Natural killer cell (primary cell): ENCODE results near the gene DSCAML1. TPM values are rescaled to one million over a fixed set of nuclear protein-coding genes. Genes with fewer than 3 reads are reported as not detected.

Experiments used
- ATAC-seq, 3 donors: fragments of 150-1000 bp in 2 of 3; fragments of 200-7000 bp in 1 of 3; cut with Tn5 transposase; 1 replicate in 1 of 3; 2 replicates in 2 of 3; pipeline ENCODE4 v1.10.0; 2021; ENCODE audit warnings: mild to moderate bottlenecking in 2 of 3, moderate library complexity in 2 of 3
- DNase-seq, 2 donors: peaks; one replicate each; pipeline versions ENCODE4 v3.0.0 to v3.0.0-alpha.2; 2013 to 2021; ENCODE audit warnings: mixed read lengths in 1 of 2
- H3K27ac ChIP-seq: one replicate; pipeline ENCODE4 v1.5.1; 2013; ENCODE audit warnings: mild to moderate bottlenecking, low read length
- H3K27me3 ChIP-seq: one replicate; pipeline ENCODE4 v1.6.1; 2013; ENCODE audit warnings: low read length; ENCODE audit not compliant: control insufficient read depth, insufficient read depth
- H3K36me3 ChIP-seq: one replicate; pipeline ENCODE4 v1.6.1; 2013; ENCODE audit warnings: low read length; ENCODE audit not compliant: control insufficient read depth, insufficient read depth
- H3K4me1 ChIP-seq: one replicate; pipeline ENCODE4 v1.6.1; 2013; ENCODE audit warnings: low read length; ENCODE audit not compliant: control insufficient read depth, insufficient read depth
- H3K4me3 ChIP-seq: one replicate; pipeline ENCODE4 v1.5.1; 2013; ENCODE audit warnings: low read length
- H3K9me3 ChIP-seq: one replicate; pipeline ENCODE4 v1.6.1; 2013; ENCODE audit warnings: low read length; ENCODE audit not compliant: control insufficient read depth, insufficient read depth
- H3K27ac Mint-ChIP-seq, 2 donors: one replicate each; pipeline ENCODE4 v1.8.0; 2022; ENCODE audit warnings: mild to moderate bottlenecking in 2 of 2, mixed read lengths in 2 of 2, moderate library complexity in 1 of 2
- H3K27me3 Mint-ChIP-seq, 2 donors: one replicate each; pipeline ENCODE4 v1.8.0; 2022; ENCODE audit warnings: low read depth in 2 of 2, mixed read lengths in 2 of 2
- H3K36me3 Mint-ChIP-seq: one replicate; pipeline ENCODE4 v1.8.0; 2022; ENCODE audit warnings: mixed read lengths
- H3K4me1 Mint-ChIP-seq, 2 donors: one replicate each; pipeline ENCODE4 v1.8.0; 2022; ENCODE audit warnings: mixed read lengths in 2 of 2
- H3K4me3 Mint-ChIP-seq: one replicate; pipeline ENCODE4 v1.8.0; 2022; ENCODE audit warnings: mild to moderate bottlenecking, moderate library complexity, mixed read lengths
- H3K9me3 Mint-ChIP-seq, 2 donors: one replicate each; pipeline ENCODE4 v1.8.0; 2022; ENCODE audit warnings: mixed read lengths in 2 of 2
- WGBS: methylation state at CpG from one replicate; pipeline ENCODE4 v1.1.7; 2013; ENCODE audit warnings: missing lambda C conversion rate; ENCODE audit not compliant: insufficient coverage; 5-methylcytosine and 5-hydroxymethylcytosine counted together
- intact Hi-C: fragments of 100-400 bp; cut with micrococcal nuclease; formaldehyde crosslinking; loops from one replicate; pipeline ENCODE4 v1.14.2; 2022
- total RNA-seq, 4 donors: library from RNA; stranded (reverse); fragments of 120-200 nt in 1 of 4; gene quantifications; one replicate each; pipeline versions ENCODE4 v1.2.3 to v1.2.4, GENCODE V29; 2013 to 2022
- TF ChIP-seq, protein P1 (sequence below): fragments of 200-600 bp; IDR thresholded peaks from one replicate; pipeline ENCODE4 v1.8.0; 2022; ENCODE audit warnings: antibody characterized with exemption

The DSCAML1 gene
- total RNA-seq, 3 donors from 2014 or later (not counting 1 experiment from before 2014, with no cell fraction given) = 0.66 TPM; not detected in 2

DNA sequence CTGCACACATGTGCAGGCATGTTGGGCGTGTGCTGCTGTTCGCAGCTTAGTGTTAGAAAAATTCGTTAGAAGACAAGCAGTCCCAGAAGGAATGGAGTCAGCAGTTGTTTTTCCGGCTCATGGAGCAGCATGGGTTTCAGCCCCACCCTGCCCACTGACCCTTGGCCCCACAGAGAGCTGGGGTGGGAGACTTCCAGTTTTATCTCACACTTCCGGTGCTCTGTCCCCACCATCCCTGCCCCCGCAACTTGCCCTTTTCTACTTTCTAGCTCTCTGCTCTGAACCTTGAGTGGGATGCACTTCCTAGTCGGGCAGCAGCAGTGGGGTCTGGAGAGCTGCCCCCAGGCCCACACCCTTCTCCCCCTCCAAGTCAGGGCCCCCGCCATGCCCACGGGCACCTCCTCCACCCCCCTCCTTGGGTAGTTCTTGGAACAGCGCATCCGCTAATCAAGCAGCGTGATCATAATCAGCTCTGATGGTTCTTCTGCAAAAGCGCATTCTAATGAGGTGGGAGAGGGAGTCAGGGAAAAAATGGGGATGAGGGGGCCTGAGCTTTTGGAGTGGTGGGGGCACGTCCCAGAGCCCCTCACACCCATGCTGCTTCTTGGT, 285.0 kb downstream of the DSCAML1 start:
- H3K27me3 Mint-ChIP-seq = peaks cover 0 to 7% of the 10 kb centered on the region in 2 donors
- ATAC-seq (no peak), DNase-seq (no peak)
- intact Hi-C loops = no loop called here
- H3K9me3 ChIP-seq = no peaks in the 10 kb centered on the region
- H3K36me3 Mint-ChIP-seq = no peaks in the 10 kb centered on the region
- H3K4me1 Mint-ChIP-seq = no peaks in the 10 kb centered on the region
- TF ChIP-seq, protein P1, sequence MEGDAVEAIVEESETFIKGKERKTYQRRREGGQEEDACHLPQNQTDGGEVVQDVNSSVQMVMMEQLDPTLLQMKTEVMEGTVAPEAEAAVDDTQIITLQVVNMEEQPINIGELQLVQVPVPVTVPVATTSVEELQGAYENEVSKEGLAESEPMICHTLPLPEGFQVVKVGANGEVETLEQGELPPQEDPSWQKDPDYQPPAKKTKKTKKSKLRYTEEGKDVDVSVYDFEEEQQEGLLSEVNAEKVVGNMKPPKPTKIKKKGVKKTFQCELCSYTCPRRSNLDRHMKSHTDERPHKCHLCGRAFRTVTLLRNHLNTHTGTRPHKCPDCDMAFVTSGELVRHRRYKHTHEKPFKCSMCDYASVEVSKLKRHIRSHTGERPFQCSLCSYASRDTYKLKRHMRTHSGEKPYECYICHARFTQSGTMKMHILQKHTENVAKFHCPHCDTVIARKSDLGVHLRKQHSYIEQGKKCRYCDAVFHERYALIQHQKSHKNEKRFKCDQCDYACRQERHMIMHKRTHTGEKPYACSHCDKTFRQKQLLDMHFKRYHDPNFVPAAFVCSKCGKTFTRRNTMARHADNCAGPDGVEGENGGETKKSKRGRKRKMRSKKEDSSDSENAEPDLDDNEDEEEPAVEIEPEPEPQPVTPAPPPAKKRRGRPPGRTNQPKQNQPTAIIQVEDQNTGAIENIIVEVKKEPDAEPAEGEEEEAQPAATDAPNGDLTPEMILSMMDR = no peak
- H3K4me3 Mint-ChIP-seq = no peak overlapping the region
- no peaks in the 10 kb centered on the region for H3K9me3 Mint-ChIP-seq
- H3K36me3 ChIP-seq = no peaks in the 10 kb centered on the region
- H3K27ac ChIP-seq = no peak overlapping the region
- 77% methylated on average over 11 of the region's 14 CpGs for WGBS
- H3K4me1 ChIP-seq = no peaks in the 10 kb centered on the region
- H3K27ac Mint-ChIP-seq = no peak overlapping the region
- no peaks in the 10 kb centered on the region for H3K27me3 ChIP-seq
- H3K4me3 ChIP-seq = no peak overlapping the region

DNA sequence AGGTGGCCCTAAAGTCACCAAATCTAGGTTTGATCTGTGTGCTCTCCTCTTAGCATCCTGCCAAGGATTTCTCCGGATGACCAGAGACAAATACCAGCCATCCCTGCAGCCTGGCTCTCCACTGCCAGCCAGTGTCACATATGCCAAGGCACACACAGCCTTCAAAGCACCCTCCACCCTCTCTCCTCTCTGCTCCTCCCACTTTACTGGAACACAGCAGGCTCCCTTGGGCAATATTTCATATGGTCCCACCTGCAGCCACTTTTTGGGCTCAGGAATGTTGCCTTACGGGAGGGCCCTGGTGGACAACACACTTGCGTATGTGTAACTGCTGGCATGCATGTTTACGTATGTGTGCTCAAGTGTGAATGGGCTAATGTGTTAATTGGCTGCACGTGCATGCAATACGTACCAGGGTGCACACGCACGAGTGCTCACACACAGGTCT, 285.5 kb downstream of the DSCAML1 start:
- no peaks in the 10 kb centered on the region for H3K27me3 ChIP-seq
- intact Hi-C loops = no loop called here
- WGBS = 90% methylated on average over 8 of the region's 8 CpGs

DNA sequence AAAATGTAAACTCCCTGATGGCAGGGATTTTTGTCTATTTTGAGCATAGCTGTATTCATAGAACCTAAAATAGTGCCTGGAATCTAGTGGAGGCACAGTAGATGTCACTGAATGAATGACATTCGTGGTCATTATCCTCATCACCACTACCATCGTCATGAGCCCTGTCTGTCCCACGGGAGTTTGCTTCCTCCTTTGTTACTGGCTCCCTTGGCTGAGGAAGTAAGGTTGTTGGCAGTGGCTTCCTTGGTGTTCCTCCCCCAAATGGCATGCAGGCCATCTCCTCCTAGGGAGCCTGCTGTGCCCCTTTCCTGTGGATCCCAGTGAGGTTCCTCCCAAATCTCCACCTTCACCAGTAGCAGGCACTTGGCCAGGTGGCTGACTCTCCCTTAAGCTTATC, 286.4 kb downstream of the DSCAML1 start:
- H3K27me3 ChIP-seq = no peaks in the 10 kb centered on the region
- WGBS = no CpG with 5 or more reads among the region's 3 CpGs
- intact Hi-C loops = no loop called here
- H3K9me3 ChIP-seq = no peaks in the 10 kb centered on the region
- H3K27ac ChIP-seq = no peak overlapping the region
- H3K4me3 ChIP-seq = no peak overlapping the region
- Mint-ChIP-seq H3K36me3 (no peaks in the 10 kb centered on the region), H3K27me3 (peaks cover 6 to 7% of the 10 kb centered on the region in 2 donors), H3K27ac (no peak overlapping the region), H3K9me3 (no peaks in the 10 kb centered on the region), H3K4me3 (no peak overlapping the region), H3K4me1 (no peaks in the 10 kb centered on the region)
- no peaks in the 10 kb centered on the region for H3K36me3 ChIP-seq
- TF ChIP-seq, protein P1 = no peak
- ATAC-seq = no peak
- no peaks in the 10 kb centered on the region for H3K4me1 ChIP-seq
- no peak for DNase-seq

More for the DNA sequence above, 285.5 kb downstream of the DSCAML1 start:
- Histone ChIP-seq H3K36me3 (no peaks in the 10 kb centered on the region), H3K4me1 (no peaks in the 10 kb centered on the region), H3K4me3 (no peak overlapping the region), H3K9me3 (no peaks in the 10 kb centered on the region), H3K27ac (no peak overlapping the region)
- DNase-seq = no peak
- Mint-ChIP-seq H3K27me3 (peaks cover 0 to 7% of the 10 kb centered on the region in 2 donors), H3K4me3 (no peak overlapping the region), H3K36me3 (no peaks in the 10 kb centered on the region), H3K4me1 (no peaks in the 10 kb centered on the region), H3K9me3 (no peaks in the 10 kb centered on the region), H3K27ac (no peak overlapping the region)
- no peak for ATAC-seq
- TF ChIP-seq, protein P1 = no peak

DNA sequence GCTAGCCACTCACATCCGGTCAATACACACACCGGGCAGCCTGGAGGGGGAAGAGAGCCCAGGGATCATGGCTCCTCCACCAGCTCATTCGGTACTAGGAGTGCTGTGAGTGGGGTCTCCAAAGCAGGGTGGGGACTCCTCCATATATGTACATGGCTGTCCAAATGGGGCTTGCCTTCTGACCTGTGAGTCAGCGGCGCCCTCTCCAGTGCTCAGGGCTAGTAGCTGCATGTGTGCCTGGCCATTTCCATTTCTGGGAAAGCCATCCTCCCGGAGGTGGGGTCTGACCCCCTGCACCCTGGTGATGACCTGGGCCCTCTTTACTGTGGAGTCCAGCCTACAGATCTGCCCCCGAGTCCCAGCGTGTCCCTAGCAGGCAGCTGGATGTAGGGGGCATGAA, 287.5 kb downstream of the DSCAML1 start:
- intact Hi-C loops = no loop called here
- H3K4me1 ChIP-seq = no peaks in the 10 kb centered on the region
- Mint-ChIP-seq H3K9me3 (no peaks in the 10 kb centered on the region), H3K27me3 (peaks cover 6 to 7% of the 10 kb centered on the region in 2 donors), H3K36me3 (no peaks in the 10 kb centered on the region), H3K27ac (no peak overlapping the region), H3K4me1 (no peaks in the 10 kb centered on the region), H3K4me3 (no peak overlapping the region)
- 82% methylated on average over 8 of the region's 8 CpGs for WGBS
- no peaks in the 10 kb centered on the region for H3K27me3 ChIP-seq
- TF ChIP-seq, protein P1 = no peak
- H3K27ac ChIP-seq = no peak overlapping the region
- DNase-seq (no peak), ATAC-seq (no peak)
- H3K36me3 ChIP-seq = no peaks in the 10 kb centered on the region
- H3K9me3 ChIP-seq = no peaks in the 10 kb centered on the region
- no peak overlapping the region for H3K4me3 ChIP-seq
